Uterus (tissue), 2 donors: ENCODE measurements around the gene RPS27.

Experiments used
- POLR2A ChIP-seq, 2 donors: fragments of 450-650 bp; IDR thresholded peaks; one replicate each; pipeline ENCODE4 v1.6.1; 2016; ENCODE audit warnings: antibody characterized with exemption in 2 of 2, mild to moderate bottlenecking in 1 of 2, moderate library complexity in 1 of 2
- TF ChIP-seq, protein P1 (sequence below), 4 experiments: fragments of 200-600 bp in 2 of 4; fragments of 450-650 bp in 2 of 4; sonication (generic) in 2 of 4; IDR thresholded peaks; one replicate each; pipeline ENCODE4 v1.5.1; 2016 to 2019; ENCODE audit warnings: antibody characterized with exemption in 4 of 4, mild to moderate bottlenecking in 2 of 4, moderate library complexity in 1 of 4

DNA sequence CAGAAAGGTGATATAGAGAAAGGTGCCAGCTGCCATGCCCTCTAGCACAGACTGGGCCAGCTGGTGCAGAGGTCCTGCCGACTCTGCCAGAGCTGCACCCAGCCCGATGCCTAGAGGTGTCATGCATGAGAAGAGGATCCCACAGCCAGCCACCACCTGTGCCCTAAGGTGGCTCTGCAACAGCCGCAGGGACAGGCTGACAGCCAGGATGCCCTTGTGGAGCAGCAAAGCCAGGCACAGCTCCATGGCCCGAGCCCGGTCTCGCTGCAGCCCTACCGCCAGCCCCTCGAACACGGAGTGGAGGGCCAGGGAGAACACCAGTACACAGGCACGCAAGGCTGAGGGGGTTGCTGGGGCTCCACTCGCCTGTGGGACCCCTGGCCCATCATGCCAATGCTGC lies 30.4 kb upstream of the RPS27 start:
- TF ChIP-seq, protein P1, sequence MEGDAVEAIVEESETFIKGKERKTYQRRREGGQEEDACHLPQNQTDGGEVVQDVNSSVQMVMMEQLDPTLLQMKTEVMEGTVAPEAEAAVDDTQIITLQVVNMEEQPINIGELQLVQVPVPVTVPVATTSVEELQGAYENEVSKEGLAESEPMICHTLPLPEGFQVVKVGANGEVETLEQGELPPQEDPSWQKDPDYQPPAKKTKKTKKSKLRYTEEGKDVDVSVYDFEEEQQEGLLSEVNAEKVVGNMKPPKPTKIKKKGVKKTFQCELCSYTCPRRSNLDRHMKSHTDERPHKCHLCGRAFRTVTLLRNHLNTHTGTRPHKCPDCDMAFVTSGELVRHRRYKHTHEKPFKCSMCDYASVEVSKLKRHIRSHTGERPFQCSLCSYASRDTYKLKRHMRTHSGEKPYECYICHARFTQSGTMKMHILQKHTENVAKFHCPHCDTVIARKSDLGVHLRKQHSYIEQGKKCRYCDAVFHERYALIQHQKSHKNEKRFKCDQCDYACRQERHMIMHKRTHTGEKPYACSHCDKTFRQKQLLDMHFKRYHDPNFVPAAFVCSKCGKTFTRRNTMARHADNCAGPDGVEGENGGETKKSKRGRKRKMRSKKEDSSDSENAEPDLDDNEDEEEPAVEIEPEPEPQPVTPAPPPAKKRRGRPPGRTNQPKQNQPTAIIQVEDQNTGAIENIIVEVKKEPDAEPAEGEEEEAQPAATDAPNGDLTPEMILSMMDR (IDR thresholded peaks at IDR 0.05) = no peak
- TF ChIP-seq POLR2A (IDR thresholded peaks at IDR 0.05) = no peak
